ENCODE data around the gene ASB3. TPM values are rescaled to one million over a fixed set of nuclear protein-coding genes. Genes with fewer than 3 reads are reported as not detected.

The ASB3 gene
- total and polyA plus RNA-seq, 2 experiments from 2014 or later, result 34.4 to 36.5 TPM

GRCh38 chr2:53636596-53636995 is 150.2 kb downstream of the ASB3 start:
- H3K27ac ChIP-seq, result no peak overlapping the region
- TF ChIP-seq, protein P1, sequence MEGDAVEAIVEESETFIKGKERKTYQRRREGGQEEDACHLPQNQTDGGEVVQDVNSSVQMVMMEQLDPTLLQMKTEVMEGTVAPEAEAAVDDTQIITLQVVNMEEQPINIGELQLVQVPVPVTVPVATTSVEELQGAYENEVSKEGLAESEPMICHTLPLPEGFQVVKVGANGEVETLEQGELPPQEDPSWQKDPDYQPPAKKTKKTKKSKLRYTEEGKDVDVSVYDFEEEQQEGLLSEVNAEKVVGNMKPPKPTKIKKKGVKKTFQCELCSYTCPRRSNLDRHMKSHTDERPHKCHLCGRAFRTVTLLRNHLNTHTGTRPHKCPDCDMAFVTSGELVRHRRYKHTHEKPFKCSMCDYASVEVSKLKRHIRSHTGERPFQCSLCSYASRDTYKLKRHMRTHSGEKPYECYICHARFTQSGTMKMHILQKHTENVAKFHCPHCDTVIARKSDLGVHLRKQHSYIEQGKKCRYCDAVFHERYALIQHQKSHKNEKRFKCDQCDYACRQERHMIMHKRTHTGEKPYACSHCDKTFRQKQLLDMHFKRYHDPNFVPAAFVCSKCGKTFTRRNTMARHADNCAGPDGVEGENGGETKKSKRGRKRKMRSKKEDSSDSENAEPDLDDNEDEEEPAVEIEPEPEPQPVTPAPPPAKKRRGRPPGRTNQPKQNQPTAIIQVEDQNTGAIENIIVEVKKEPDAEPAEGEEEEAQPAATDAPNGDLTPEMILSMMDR (IDR thresholded peaks at IDR 0.05; ENCODE audit: low read depth, low read length), result no peak
- no peaks in the 10 kb centered on the region for H3K27me3 ChIP-seq
- no peaks in the 10 kb centered on the region for H3K36me3 ChIP-seq
- H3K9me3 ChIP-seq (ENCODE audit: low read depth), result peaks cover 2% of the 10 kb centered on the region
- H3K4me1 ChIP-seq (ENCODE audit: low read depth), result peaks cover 3% of the 10 kb centered on the region
- no peak for DNase-seq (ENCODE audit: low read depth in 1 of 2, low spot score in 1 of 2)
- no peak overlapping the region for H3K4me3 ChIP-seq

- Histone ChIP-seq H3K9me3 (ENCODE audit: low read depth) (peaks cover 2% of the 10 kb centered on the region), H3K27ac (no peak overlapping the region), H3K27me3 (no peaks in the 10 kb centered on the region), H3K36me3 (no peaks in the 10 kb centered on the region), H3K4me1 (ENCODE audit: low read depth) (no peaks in the 10 kb centered on the region), H3K4me3 (no peak overlapping the region)
- DNase-seq (ENCODE audit: low read depth in 1 of 2, low spot score in 1 of 2), result no peak
- TF ChIP-seq, protein P1 (IDR thresholded peaks at IDR 0.05; ENCODE audit: low read depth, low read length), result no peak
These were observed 150.6 kb downstream of the ASB3 start for GRCh38 chr2:53636109-53636508.

GRCh38 chr2:53635694-53636093 is 151.1 kb downstream of the ASB3 start:
- no peak overlapping the region for H3K27ac ChIP-seq
- no peaks in the 10 kb centered on the region for H3K4me1 ChIP-seq (ENCODE audit: low read depth)
- no peaks in the 10 kb centered on the region for H3K36me3 ChIP-seq
- TF ChIP-seq, protein P1 (IDR thresholded peaks at IDR 0.05; ENCODE audit: low read depth, low read length), result no peak
- no peaks in the 10 kb centered on the region for H3K27me3 ChIP-seq
- DNase-seq (ENCODE audit: low read depth in 1 of 2, low spot score in 1 of 2), result no peak
- no peak overlapping the region for H3K4me3 ChIP-seq
- no peaks in the 10 kb centered on the region for H3K9me3 ChIP-seq (ENCODE audit: low read depth)

- H3K27me3 ChIP-seq, result no peaks in the 10 kb centered on the region
- H3K27ac ChIP-seq, result no peak overlapping the region
- TF ChIP-seq, protein P1 (IDR thresholded peaks at IDR 0.05; ENCODE audit: low read depth, low read length), result no peak
- H3K9me3 ChIP-seq (ENCODE audit: low read depth), result no peaks in the 10 kb centered on the region
- H3K4me3 ChIP-seq, result no peak overlapping the region
- no peaks in the 10 kb centered on the region for H3K4me1 ChIP-seq (ENCODE audit: low read depth)
- no peaks in the 10 kb centered on the region for H3K36me3 ChIP-seq
- peak in 1 of 2 donors; percentile 20 for DNase-seq (ENCODE audit: low read depth in 1 of 2, low spot score in 1 of 2)
These were observed 153.3 kb downstream of the ASB3 start for GRCh38 chr2:53633441-53633840.

GRCh38 chr2:53632714-53633113 is 154.0 kb downstream of the ASB3 start:
- Histone ChIP-seq H3K4me3 (no peak overlapping the region), H3K36me3 (no peaks in the 10 kb centered on the region), H3K27ac (no peak overlapping the region), H3K27me3 (no peaks in the 10 kb centered on the region), H3K9me3 (ENCODE audit: low read depth) (no peaks in the 10 kb centered on the region), H3K4me1 (ENCODE audit: low read depth) (no peaks in the 10 kb centered on the region)
- TF ChIP-seq, protein P1 (IDR thresholded peaks at IDR 0.05; ENCODE audit: low read depth, low read length), result no peak
- peak in 1 of 2 donors; percentile 24 for DNase-seq (ENCODE audit: low read depth in 1 of 2, low spot score in 1 of 2)

- Histone ChIP-seq H3K27ac (no peak overlapping the region), H3K36me3 (no peaks in the 10 kb centered on the region), H3K9me3 (ENCODE audit: low read depth) (no peaks in the 10 kb centered on the region), H3K27me3 (no peaks in the 10 kb centered on the region), H3K4me3 (no peak overlapping the region), H3K4me1 (ENCODE audit: low read depth) (no peaks in the 10 kb centered on the region)
- DNase-seq (ENCODE audit: low read depth in 1 of 2, low spot score in 1 of 2), result no peak
- TF ChIP-seq, protein P1 (IDR thresholded peaks at IDR 0.05; ENCODE audit: low read depth, low read length), result no peak
These were observed 154.7 kb downstream of the ASB3 start for GRCh38 chr2:53632126-53632460.

Measured in cardiac muscle cell (in vitro differentiated cells and primary cell).